Muscle of leg (tissue), 11 donors: ENCODE results near the gene YY1. TPM values are rescaled to one million over a fixed set of nuclear protein-coding genes. Genes with fewer than 3 reads are reported as not detected.
"Not testable (repeated sequence)": the region's sequence is repeated elsewhere in the genome, so short reads cannot be mapped to it uniquely, and the experiment has no call there.

Source experiments
- DNase-seq: peaks from one replicate; pipeline ENCODE4 v3.0.0; 2013
- H3K27ac ChIP-seq: one replicate; pipeline ENCODE4 v1.5.1; 2013; ENCODE audit warnings: mild to moderate bottlenecking, low read length, control low read depth
- H3K27me3 ChIP-seq: one replicate; pipeline ENCODE4 v1.6.1; 2013; ENCODE audit warnings: low read length; ENCODE audit not compliant: control insufficient read depth, insufficient read depth
- H3K36me3 ChIP-seq: one replicate; pipeline ENCODE4 v1.6.1; 2013; ENCODE audit warnings: low read length; ENCODE audit not compliant: control insufficient read depth, insufficient read depth
- H3K4me1 ChIP-seq: one replicate; pipeline ENCODE4 v1.6.1; 2013; ENCODE audit warnings: low read length; ENCODE audit not compliant: control insufficient read depth, insufficient read depth
- H3K4me3 ChIP-seq: one replicate; pipeline ENCODE4 v1.5.1; 2013; ENCODE audit warnings: low read length, control low read depth
- H3K9me3 ChIP-seq: replicated peaks from 2 replicates; pipeline ENCODE4 v1.6.1; 2013; ENCODE audit warnings: low read depth, low read length; ENCODE audit not compliant: control insufficient read depth
- WGBS: methylation state at CpG from one replicate; pipeline ENCODE4 v1.1.5; 2013; ENCODE audit warnings: missing lambda C conversion rate; ENCODE audit not compliant: insufficient coverage; 5-methylcytosine and 5-hydroxymethylcytosine counted together
- polyA plus RNA-seq, 8 donors: library from polyadenylated mRNA; unstranded; fragments of 120-200 nt; gene quantifications; one replicate each; pipeline versions ENCODE4 v1.2.1 to v1.2.3, GENCODE V29; 2013; ENCODE audit warnings: inconsistent platforms in 1 of 8, low replicate concordance in 1 of 8; ENCODE audit not compliant: insufficient read length in 8 of 8, insufficient read depth in 1 of 8
- total RNA-seq: library from RNA; stranded (reverse); fragments of 120-200 nt; gene quantifications from one replicate; pipeline ENCODE4 v1.2.4, GENCODE V29; 2013

Gene YY1
- total and polyA plus RNA-seq, 9 donors: 40.6 to 79.5 (median 70.7) TPM

- Histone ChIP-seq H3K9me3 (no peaks in the 10 kb centered on the region), H3K4me3 (no peak overlapping the region), H3K4me1 (peaks cover 22% of the 10 kb centered on the region), H3K36me3 (peaks cover 23% of the 10 kb centered on the region), H3K27ac (no peak overlapping the region), H3K27me3 (no peaks in the 10 kb centered on the region)
- 69% methylated on average over 6 of the region's 7 CpGs for WGBS
- DNase-seq: no peak
Measured at GRCh38 chr14:100282083-100282350, 43.1 kb downstream of the YY1 start.

- no peak for DNase-seq
- Histone ChIP-seq H3K27ac (no peak overlapping the region), H3K27me3 (no peaks in the 10 kb centered on the region), H3K4me3 (no peak overlapping the region), H3K36me3 (peaks cover 19% of the 10 kb centered on the region), H3K9me3 (no peaks in the 10 kb centered on the region), H3K4me1 (peaks cover 25% of the 10 kb centered on the region)
- 90% methylated on average over 7 of the region's 9 CpGs for WGBS
Measured at GRCh38 chr14:100282766-100283419, 43.9 kb downstream of the YY1 start.

- H3K4me1 ChIP-seq: peaks cover 25% of the 10 kb centered on the region
- H3K27ac ChIP-seq, H3K9me3 ChIP-seq, H3K27me3 ChIP-seq, H3K4me3 ChIP-seq, DNase-seq: not testable (repeated sequence)
- WGBS: 100% methylated on average over 2 of the region's 9 CpGs
- peaks cover 19% of the 10 kb centered on the region for H3K36me3 ChIP-seq
Measured at GRCh38 chr14:100283436-100283835, 44.5 kb downstream of the YY1 start.

GRCh38 chr14:100283984-100284881 lies 45.3 kb downstream of the YY1 start:
- H3K9me3 ChIP-seq: no peaks in the 10 kb centered on the region
- no peak overlapping the region for H3K27ac ChIP-seq
- H3K4me1 ChIP-seq: peaks cover 33% of the 10 kb centered on the region
- no peak overlapping the region for H3K4me3 ChIP-seq
- no peak for DNase-seq
- H3K27me3 ChIP-seq: no peaks in the 10 kb centered on the region
- 66% methylated on average over 17 of the region's 26 CpGs for WGBS
- H3K36me3 ChIP-seq: peaks cover 15% of the 10 kb centered on the region

- peaks cover 41% of the 10 kb centered on the region for H3K4me1 ChIP-seq
- peak overlapping the region; percentile 77 for H3K4me3 ChIP-seq
- H3K27me3 ChIP-seq: no peaks in the 10 kb centered on the region
- peaks cover 15% of the 10 kb centered on the region for H3K36me3 ChIP-seq
- peak overlapping the region; percentile 69 for H3K27ac ChIP-seq
- peak; percentile 80 for DNase-seq
- 1% methylated on average over 72 of the region's 82 CpGs for WGBS
- no peaks in the 10 kb centered on the region for H3K9me3 ChIP-seq
Measured at GRCh38 chr14:100285021-100285912, 46.3 kb downstream of the YY1 start.

- Histone ChIP-seq H3K4me1 (peaks cover 44% of the 10 kb centered on the region), H3K4me3 (peak overlapping the region; percentile 77), H3K27ac (no peak overlapping the region), H3K27me3 (no peaks in the 10 kb centered on the region), H3K36me3 (peaks cover 20% of the 10 kb centered on the region), H3K9me3 (no peaks in the 10 kb centered on the region)
- WGBS: 40% methylated on average over 9 of the region's 13 CpGs
- peak; percentile 20 for DNase-seq
Measured at GRCh38 chr14:100285913-100286400, 47.0 kb downstream of the YY1 start.

GRCh38 chr14:100286484-100287191 lies 47.7 kb downstream of the YY1 start:
- Histone ChIP-seq H3K4me1 (peaks cover 39% of the 10 kb centered on the region), H3K27ac (no peak overlapping the region), H3K36me3 (peaks cover 21% of the 10 kb centered on the region), H3K9me3 (no peaks in the 10 kb centered on the region), H3K4me3 (no peak overlapping the region), H3K27me3 (no peaks in the 10 kb centered on the region)
- no peak for DNase-seq
- 80% methylated on average over 4 of the region's 10 CpGs for WGBS

- no peak for DNase-seq
- Histone ChIP-seq H3K4me1 (peaks cover 38% of the 10 kb centered on the region), H3K27ac (no peak overlapping the region), H3K9me3 (no peaks in the 10 kb centered on the region), H3K4me3 (no peak overlapping the region), H3K27me3 (no peaks in the 10 kb centered on the region), H3K36me3 (peaks cover 20% of the 10 kb centered on the region)
- 48% methylated on average over 11 of the region's 12 CpGs for WGBS
Measured at GRCh38 chr14:100287202-100287997, 48.5 kb downstream of the YY1 start.

- 82% methylated on average over 6 of the region's 8 CpGs for WGBS
- DNase-seq, H3K27ac ChIP-seq, H3K9me3 ChIP-seq, H3K27me3 ChIP-seq, H3K4me3 ChIP-seq: not testable (repeated sequence)
- Histone ChIP-seq H3K4me1 (peaks cover 38% of the 10 kb centered on the region), H3K36me3 (peaks cover 25% of the 10 kb centered on the region)
Measured at GRCh38 chr14:100287998-100288295, 49.0 kb downstream of the YY1 start.
